HCT116 (cell line): ENCODE data around the gene CAMKK2.

Source experiments
- EZH2phosphoT487 ChIP-seq: fragments of 200-600 bp; IDR thresholded peaks from 2 replicates; pipeline ENCODE4 v1.6.1; 2018; ENCODE audit warnings: antibody characterized with exemption, borderline replicate concordance
- JUND ChIP-seq: IDR thresholded peaks from 2 replicates; pipeline ENCODE4 v1.6.1; 2012

DNA sequence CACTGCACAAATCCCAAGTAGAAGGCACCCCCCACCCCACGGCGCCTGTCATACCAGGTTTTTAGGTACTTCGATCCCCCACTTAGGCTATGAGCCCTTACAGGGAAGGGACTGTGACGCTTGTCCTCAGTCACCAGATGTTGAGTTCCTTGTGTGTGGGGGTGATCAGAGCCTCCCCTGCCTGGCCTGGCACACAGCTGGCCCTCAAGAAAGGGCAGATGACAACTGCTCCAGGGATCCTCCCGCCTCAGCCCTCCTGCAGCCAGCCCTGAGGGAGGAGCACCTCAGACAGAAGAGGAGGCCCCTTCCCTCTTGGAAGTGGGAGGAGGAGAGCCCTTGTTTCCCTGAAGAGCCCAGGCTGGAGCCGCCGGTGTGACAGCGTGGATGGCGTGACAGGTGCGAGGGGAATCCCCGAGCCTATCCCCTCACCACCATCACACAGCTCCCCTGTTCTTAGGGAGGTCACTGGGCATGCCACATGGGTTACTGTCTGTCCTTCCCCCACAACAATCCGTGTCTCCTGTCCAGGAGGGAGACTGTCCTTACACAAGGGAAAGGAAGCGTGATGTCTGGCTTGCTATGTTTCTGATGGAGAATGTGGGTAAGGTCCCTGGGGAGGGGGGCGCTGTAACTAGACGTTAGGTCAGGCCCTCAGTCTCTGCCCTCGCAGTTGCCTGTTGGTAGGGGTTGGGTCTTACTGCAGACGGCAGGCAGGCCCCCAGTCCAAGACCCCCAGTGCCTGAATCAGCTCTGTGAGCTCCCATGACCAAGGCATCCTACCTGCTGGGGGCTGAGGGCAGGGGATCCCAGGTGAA lies 55.1 kb downstream of the CAMKK2 start:
- TF ChIP-seq EZH2phosphoT487 (no peak), JUND (no peak)
